Measurements from ENCODE around the gene EEF1AKMT3.

DNA sequence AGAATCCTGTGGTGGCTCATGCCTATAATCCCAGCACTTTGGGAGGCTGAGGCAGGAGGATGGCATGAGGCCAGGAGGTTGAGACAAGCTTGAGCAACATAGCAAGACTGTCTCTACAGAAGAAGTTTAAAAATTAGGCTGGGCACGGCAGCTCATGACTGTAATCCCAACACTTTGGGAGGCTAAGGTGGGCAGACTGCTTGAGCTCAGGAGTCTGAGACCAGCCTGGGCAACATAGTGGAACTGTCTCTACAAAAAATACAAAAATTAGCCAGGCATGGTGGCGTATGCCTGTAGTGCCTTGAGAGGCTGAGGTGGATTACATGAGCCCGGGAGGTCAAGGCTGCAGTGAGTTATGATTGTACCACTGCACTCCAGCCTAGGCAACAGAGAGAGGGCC is 4.5 kb upstream of the EEF1AKMT3 start:
- no peak for TF ChIP-seq CTCF (IDR thresholded peaks at IDR 0.05)
- TF ChIP-seq MAX (IDR thresholded peaks at IDR 0.05): no peak
- TF ChIP-seq EHF (CRISPR knock-in tag; IDR thresholded peaks at IDR 0.05): no peak
- no peak for TF ChIP-seq SREBF2 (IDR thresholded peaks at IDR 0.05)
